Measurements from ENCODE around the gene ZNF564. TPM values are rescaled to one million over a fixed set of nuclear protein-coding genes. Genes with fewer than 3 reads are reported as not detected.
A peak's percentile ranks its signal among the peaks of the same experiment; 100 is the strongest.

ZNF564 gene
- total and polyA plus RNA-seq, 2 of the 8 experiments (the other 6 are each of a cell fraction or from before 2014, with no cell fraction given): 0.89 to 10.4 TPM

DNA sequence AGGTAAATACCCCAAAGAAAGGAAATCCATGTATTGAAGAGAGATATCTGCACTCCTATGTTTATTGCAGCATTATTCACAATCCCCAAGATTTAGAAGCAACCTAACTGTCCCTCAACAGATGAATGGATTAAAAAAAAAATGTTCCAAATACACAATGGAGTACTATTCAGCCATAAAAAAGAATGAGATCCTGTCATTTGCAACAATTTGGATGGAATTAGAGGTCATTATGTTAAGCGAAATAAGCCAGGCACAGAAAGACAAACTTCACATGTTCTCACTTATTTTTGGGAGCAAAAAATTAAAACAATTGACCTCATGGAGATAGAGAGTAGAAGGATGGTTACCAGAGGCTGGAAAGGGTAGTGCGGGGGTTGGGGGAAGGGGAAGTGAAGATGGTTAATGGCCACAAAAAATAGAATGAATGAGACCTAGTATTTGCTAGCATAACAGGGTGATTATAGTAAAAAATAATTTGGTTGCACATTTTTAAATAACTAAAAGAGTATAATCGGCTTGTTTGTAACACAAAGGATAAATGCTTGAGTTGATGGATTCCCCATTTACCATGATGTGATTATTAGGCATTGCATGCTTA lies 56.9 kb downstream of the ZNF564 start:
- peak overlapping the region in 1 of 2 experiments; percentile 55; a peak in 1 of 4 replicates for H3K4me2 ChIP-seq (ENCODE audit: insufficient read depth in 1 of 2, low read depth in 2 of 2, low read length in 2 of 2)
- CTCF ChIA-PET (ENCODE audit: partially characterized antibody): interaction anchor here (0.8 to 4.1 kb wide), 7 partner anchors 8 to 58 kb away, joined by 3 to 24 read pairs (median 5); partner anchors contain the start of gene ZNF564
- H4K20me1 ChIP-seq (replicated peaks in 1 of 2; ENCODE audit: control insufficient read depth in 1 of 2, insufficient read depth in 2 of 2, low read length in 2 of 2): no peaks in the 10 kb centered on the region
- FAIRE-seq (no peak), DNase-seq (ENCODE audit: low read depth in 1 of 2, low spot score in 2 of 2) (no peak)
- H3K14ac ChIP-seq (ENCODE audit: insufficient read length): no peak overlapping the region
- no peak overlapping the region for H4K5ac ChIP-seq (ENCODE audit: insufficient read length, low read depth, low read length)
- H3K4me1 ChIP-seq (replicated peaks in 1 of 4; ENCODE audit: control insufficient read depth in 3 of 4, insufficient read depth in 4 of 4, low read length in 3 of 4): no peaks in the 10 kb centered on the region; a peak in 1 of 7 replicates
- H3K9me3 ChIP-seq (ENCODE audit: insufficient read depth in 2 of 2, low read depth in 1 of 2, low read length in 1 of 2): no peaks in the 10 kb centered on the region; a peak in 1 of 4 replicates
- H3K23me2 ChIP-seq (ENCODE audit: low read depth, low read length): no peaks in the 10 kb centered on the region; the same call in 1 of the 2 replicates
- no peak overlapping the region for H4K8ac ChIP-seq (ENCODE audit: extremely low read depth, insufficient read depth, low read length)
- H2BK120ac ChIP-seq (replicated peaks; ENCODE audit: low read depth, low read length): no peak overlapping the region
- no peaks in the 10 kb centered on the region for H3K79me1 ChIP-seq (ENCODE audit: low read depth, low read length)
- H2BK5ac ChIP-seq (ENCODE audit: low read depth, low read length): no peak overlapping the region
- no peak overlapping the region for H3K9ac ChIP-seq (replicated peaks in 1 of 4; ENCODE audit: extremely low read depth in 1 of 4, low read depth in 3 of 4, low read length in 3 of 4)
- H3K4me3 ChIP-seq (ENCODE audit: extremely low read depth in 1 of 4, insufficient read depth in 2 of 4, low read depth in 3 of 4, low read length in 4 of 4): peak overlapping the region in 2 of 4 experiments; percentile 63 to 71; a peak in 4 of 8 replicates
- 84% methylated on average over 3 of the region's 3 CpGs; no CpG with 5 or more reads in 1 of the 2 experiments for WGBS, 2 experiments (ENCODE audit: extremely low coverage in 1 of 2, insufficient coverage in 1 of 2, insufficient read length in 1 of 2, insufficient replicate concordance in 2 of 2, low coverage in 1 of 2, low lambda C conversion rate in 2 of 2, missing lambda C conversion rate in 1 of 2)
- no peak overlapping the region for H3K27ac ChIP-seq (ENCODE audit: low read depth, low read length)
- no peak overlapping the region for H2AFZ ChIP-seq (ENCODE audit: low read length)
- no peaks in the 10 kb centered on the region for H3K79me2 ChIP-seq (ENCODE audit: control insufficient read depth in 1 of 2, insufficient read depth in 2 of 2, low read length in 2 of 2)
- no peak overlapping the region for H3K23ac ChIP-seq (ENCODE audit: insufficient read length)
- no peak overlapping the region for H2AK5ac ChIP-seq (ENCODE audit: low read depth, low read length)
- no peak overlapping the region for H3K18ac ChIP-seq (ENCODE audit: extremely low read depth, low read length)
- H3K4ac ChIP-seq (replicated peaks; ENCODE audit: insufficient read length, low read depth, low read length): no peak overlapping the region
- POLR2A ChIA-PET (ENCODE audit: partially characterized antibody): interaction anchor here (1.0 to 3.1 kb wide), 16 partner anchors 9 to 606 kb away, joined by 3 to 43 read pairs (median 5); partner anchors contain the start of genes DHPS, ZNF443, ZNF490 and ZNF563
- H2BK15ac ChIP-seq (ENCODE audit: low read length): no peak overlapping the region
- no peak overlapping the region for H2BK20ac ChIP-seq (ENCODE audit: low read length)
- H3K56ac ChIP-seq (replicated peaks; ENCODE audit: insufficient read length, low read depth, low read length): no peak overlapping the region
- H4K91ac ChIP-seq (replicated peaks; ENCODE audit: insufficient read length, low read length): no peak overlapping the region
- H3K36me3 ChIP-seq (ENCODE audit: control insufficient read depth in 2 of 4, insufficient read depth in 4 of 4, low read length in 3 of 4): no peaks in the 10 kb centered on the region
- H3K27me3 ChIP-seq (replicated peaks in 1 of 4; ENCODE audit: control insufficient read depth in 3 of 4, extremely low read depth in 1 of 4, insufficient read depth in 3 of 4, low read length in 3 of 4): no peaks in the 10 kb centered on the region
- H2BK12ac ChIP-seq (ENCODE audit: low read depth, low read length): no peak overlapping the region
- TF ChIP-seq KDM5A (IDR thresholded peaks at IDR 0.05; ENCODE audit: low read length): no peak
- 0 out of 2 replicates have a peak, but pooled peaks have one; percentile 11 for TF ChIP-seq KDM1A (IDR thresholded peaks at IDR 0.05; ENCODE audit: borderline replicate concordance, low read length)
